Activated CD4-positive, alpha-beta T cell treated with anti-CD3 and anti-CD28 coated beads, Interleukin-2, amount 10 ng/mL, durations not matched to agents 7 days and 5 days (primary cell): ENCODE measurements around the gene SLC6A6. TPM values are rescaled to one million over a fixed set of nuclear protein-coding genes. Genes with fewer than 3 reads are reported as not detected.

Experiments
- CTCF ChIA-PET: fragments of 350-600 bp; sonication (Branson Sonifier 250); formaldehyde crosslinking; loops from one replicate; lab custom pipeline; 2021; ENCODE audit warnings: antibody characterized with exemption; lab: Charles Lee
- POLR2A ChIA-PET: fragments of 350-600 bp; sonication (Branson Sonifier 250); formaldehyde crosslinking; loops from one replicate; lab custom pipeline; 2021; ENCODE audit warnings: antibody characterized with exemption; lab: Charles Lee
- DNase-seq: peaks from one replicate; pipeline ENCODE4 v3.0.0-alpha.2; 2020
- H3K27ac Mint-ChIP-seq: one replicate; pipeline ENCODE4 v1.8.0; 2021; ENCODE audit warnings: mild to moderate bottlenecking, moderate library complexity, mixed read lengths
- H3K27me3 Mint-ChIP-seq: one replicate; pipeline ENCODE4 v1.8.0; 2021; ENCODE audit warnings: mixed read lengths
- H3K36me3 Mint-ChIP-seq: one replicate; pipeline ENCODE4 v1.8.0; 2021; ENCODE audit warnings: low read depth, mixed read lengths
- H3K4me1 Mint-ChIP-seq: one replicate; pipeline ENCODE4 v1.8.0; 2021; ENCODE audit warnings: mixed read lengths
- H3K4me3 Mint-ChIP-seq: one replicate; pipeline ENCODE4 v1.8.0; 2021; ENCODE audit warnings: mild to moderate bottlenecking, moderate library complexity, mixed read lengths
- H3K9me3 Mint-ChIP-seq: one replicate; pipeline ENCODE4 v1.8.0; 2021; ENCODE audit warnings: mixed read lengths
- total RNA-seq, 2 experiments: library from RNA; stranded (reverse); gene quantifications; one replicate each; pipeline ENCODE4 v1.2.3, GENCODE V29; 2021

SLC6A6 gene
- total RNA-seq, 2 experiments from 2014 or later, result 42.0 to 43.1 TPM

DNA sequence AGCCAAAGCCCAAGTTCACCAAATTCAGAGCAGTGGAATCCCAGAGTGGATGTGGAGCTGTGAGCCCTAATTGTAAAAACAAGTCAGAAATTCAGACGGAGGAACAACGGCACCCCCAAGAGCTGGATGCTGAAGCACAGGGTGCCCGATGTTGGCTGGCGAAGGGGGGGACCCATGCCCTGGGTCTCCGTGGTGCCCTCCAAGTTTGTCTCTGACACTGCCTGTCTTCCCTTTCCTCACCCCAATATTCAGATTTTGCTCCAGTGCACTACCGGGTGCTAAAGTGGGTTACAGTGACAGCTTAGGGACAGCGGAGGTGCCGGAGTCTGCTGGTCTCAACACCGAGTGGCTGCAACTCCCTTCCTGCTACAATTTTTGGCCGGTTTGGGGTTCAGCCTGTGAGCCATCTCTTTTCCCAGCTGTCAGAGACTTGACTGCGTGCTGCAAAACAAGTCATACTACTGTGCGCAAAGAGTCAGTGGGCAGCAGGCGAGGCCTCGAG, 131.1 kb downstream of the SLC6A6 start:
- H3K9me3 Mint-ChIP-seq, result no peaks in the 10 kb centered on the region
- H3K36me3 Mint-ChIP-seq, result no peaks in the 10 kb centered on the region
- ChIA-PET POLR2A (no interaction called here), CTCF (no interaction called here)
- no peak overlapping the region for H3K27ac Mint-ChIP-seq
- H3K4me3 Mint-ChIP-seq, result no peak overlapping the region
- no peaks in the 10 kb centered on the region for H3K4me1 Mint-ChIP-seq
- no peak for DNase-seq
- H3K27me3 Mint-ChIP-seq, result peaks cover 11% of the 10 kb centered on the region

DNA sequence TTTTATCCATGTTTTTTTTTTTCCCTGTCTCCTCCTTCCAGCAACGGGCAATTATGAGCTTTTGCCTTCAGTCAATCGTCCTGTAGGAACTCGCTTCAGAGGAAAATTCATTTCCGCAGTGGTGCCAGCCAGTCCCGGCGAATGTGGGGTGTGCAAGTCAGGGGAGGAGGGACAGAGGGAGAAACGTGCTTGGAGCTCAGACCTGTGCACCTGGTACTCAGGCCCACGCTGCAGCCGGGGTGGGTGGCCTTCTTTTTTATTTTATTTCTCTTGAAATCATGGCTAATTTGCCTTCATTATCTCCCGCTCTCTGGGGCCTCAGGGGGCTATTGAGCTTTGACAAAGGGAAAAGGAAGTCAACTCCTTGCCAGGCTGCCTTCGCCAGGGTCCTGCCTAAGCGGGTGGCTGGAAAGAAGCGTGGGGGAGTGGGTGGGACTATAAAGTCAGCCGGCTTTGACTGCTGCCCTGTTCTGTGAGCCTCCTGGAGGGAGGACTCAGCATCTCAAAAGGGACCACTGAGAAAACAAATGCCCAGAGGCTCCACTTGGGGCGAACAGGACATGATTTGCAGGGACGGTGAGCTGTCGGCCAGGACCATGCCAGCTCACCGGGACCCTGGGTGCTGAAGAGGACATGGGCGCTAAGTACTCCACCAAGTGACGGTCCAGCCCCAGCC, 132.2 kb downstream of the SLC6A6 start:
- Mint-ChIP-seq H3K9me3 (no peaks in the 10 kb centered on the region), H3K4me1 (no peaks in the 10 kb centered on the region), H3K4me3 (no peak overlapping the region), H3K36me3 (no peaks in the 10 kb centered on the region), H3K27ac (no peak overlapping the region), H3K27me3 (peaks cover 9% of the 10 kb centered on the region)
- CTCF ChIA-PET, result no interaction called here
- DNase-seq, result no peak
- POLR2A ChIA-PET, result no interaction called here

DNA sequence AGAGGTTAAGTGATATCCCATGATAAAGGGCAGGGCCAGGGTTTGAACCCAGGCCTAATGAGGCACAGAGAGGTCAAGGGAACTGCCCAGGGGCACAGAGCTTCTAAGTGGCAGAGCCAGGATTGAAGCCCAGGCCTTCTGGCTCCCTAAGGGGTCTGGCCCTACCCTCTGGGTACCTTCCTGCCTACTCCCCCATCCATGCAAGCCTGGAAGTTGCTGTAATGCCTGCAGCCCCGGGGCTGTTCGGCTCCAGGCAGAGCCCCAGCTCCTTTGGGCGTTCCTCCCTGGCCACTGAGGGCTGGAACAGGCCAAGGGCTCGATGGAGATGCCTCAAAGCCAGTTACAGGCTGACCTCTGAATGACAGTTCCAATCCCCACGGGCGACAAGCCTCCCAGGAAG, 133.2 kb downstream of the SLC6A6 start:
- H3K4me1 Mint-ChIP-seq, result no peaks in the 10 kb centered on the region
- H3K27me3 Mint-ChIP-seq, result peaks cover 5% of the 10 kb centered on the region

DNA sequence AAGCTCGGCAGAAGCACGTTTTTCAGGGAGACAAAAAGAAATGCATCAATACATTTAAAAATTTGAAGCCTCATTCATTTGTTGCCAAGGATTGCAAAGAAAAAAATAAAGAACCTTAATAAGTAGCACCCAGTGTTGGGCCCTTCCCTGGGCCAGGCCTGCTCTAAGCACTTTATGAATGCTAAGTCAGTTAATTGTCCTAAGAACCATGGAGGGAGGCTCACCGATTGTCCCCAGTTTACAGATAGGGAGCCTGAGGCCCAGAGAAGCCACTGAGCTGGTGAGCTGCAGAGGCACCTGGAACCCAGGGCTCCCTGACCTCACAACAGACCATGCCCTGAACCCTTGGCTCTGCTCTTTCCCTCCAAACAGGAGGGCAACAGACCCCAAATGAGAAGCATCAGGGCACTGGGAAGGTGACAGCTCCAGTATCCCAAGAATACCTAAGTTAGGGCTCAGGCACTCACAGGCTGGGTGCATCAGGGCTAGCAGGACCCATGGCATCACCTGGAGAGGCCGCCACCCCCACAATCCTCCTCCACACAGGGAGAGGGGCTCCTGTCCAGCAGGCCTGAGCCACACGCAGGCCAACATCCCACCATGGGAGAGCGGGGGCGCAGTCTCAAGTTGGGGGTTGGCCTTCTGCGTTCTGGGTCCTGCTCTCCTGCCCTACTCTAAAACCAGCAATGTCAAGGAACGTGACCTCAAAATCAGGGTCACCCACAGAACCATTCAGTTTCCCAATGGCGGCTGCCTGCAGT, 133.8 kb downstream of the SLC6A6 start:
- Mint-ChIP-seq H3K27me3 (peaks cover under 1% of the 10 kb centered on the region), H3K27ac (no peak overlapping the region), H3K4me1 (no peaks in the 10 kb centered on the region), H3K9me3 (no peaks in the 10 kb centered on the region), H3K4me3 (no peak overlapping the region), H3K36me3 (no peaks in the 10 kb centered on the region)
- DNase-seq, result no peak
- CTCF ChIA-PET, result interaction anchor here (0.6 to 1.4 kb wide), 3 partner anchors 12 to 52 kb away, joined by 3 to 4 read pairs (median 3); no protein-coding TSS in a partner anchor
- POLR2A ChIA-PET, result no interaction called here

More for the DNA sequence above, 133.2 kb downstream of the SLC6A6 start:
- Mint-ChIP-seq H3K36me3 (no peaks in the 10 kb centered on the region), H3K27ac (no peak overlapping the region), H3K9me3 (no peaks in the 10 kb centered on the region), H3K4me3 (no peak overlapping the region)
- DNase-seq, result no peak
- ChIA-PET POLR2A (no interaction called here), CTCF (interaction anchor here (0.6 to 1.4 kb wide), 2 partner anchors 12 to 51 kb away, joined by 3 to 4 read pairs; no protein-coding TSS in a partner anchor)

DNA sequence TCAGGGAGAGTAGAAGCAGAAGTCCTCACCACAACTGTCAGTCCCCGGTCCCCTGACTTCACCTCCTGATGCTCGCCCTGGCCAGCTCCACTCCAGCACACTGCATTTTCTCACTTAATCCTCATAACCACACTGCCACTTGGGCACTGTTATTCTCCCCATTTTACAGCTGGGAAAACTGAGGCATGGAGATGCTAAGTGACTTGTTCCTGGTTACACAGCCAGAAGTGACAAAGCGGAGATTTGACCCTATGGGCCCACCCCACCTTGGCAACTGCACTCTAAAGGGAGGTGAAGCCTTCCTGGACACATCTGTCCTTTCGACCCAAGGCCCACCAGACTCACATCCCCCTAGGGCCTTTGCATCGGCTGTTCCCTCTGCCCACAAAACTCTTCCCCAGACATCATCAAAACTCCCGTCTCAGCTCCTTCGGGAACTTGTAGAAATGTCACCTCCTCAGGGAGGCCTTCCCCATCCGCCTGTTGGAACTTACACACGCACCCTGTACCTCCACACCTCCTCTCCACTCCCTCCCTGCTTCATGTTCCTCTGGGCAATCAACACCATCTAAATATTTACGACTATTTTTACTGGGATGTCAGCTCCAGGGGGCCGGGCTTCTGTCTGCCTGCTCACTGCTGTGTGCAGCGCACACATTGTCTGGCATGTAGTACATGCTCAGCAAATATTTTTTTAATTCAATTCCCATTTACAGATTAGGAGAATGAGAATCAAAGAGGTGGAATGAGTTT, 134.6 kb downstream of the SLC6A6 start:
- POLR2A ChIA-PET, result no interaction called here
- H3K27me3 Mint-ChIP-seq, result no peaks in the 10 kb centered on the region
- DNase-seq, result no peak
- H3K4me3 Mint-ChIP-seq, result no peak overlapping the region
- no peaks in the 10 kb centered on the region for H3K4me1 Mint-ChIP-seq
- H3K27ac Mint-ChIP-seq, result no peak overlapping the region
- CTCF ChIA-PET, result interaction anchor here (0.6 to 1.4 kb wide), 2 partner anchors 13 to 41 kb away, joined by 3 to 4 read pairs; no protein-coding TSS in a partner anchor
- H3K9me3 Mint-ChIP-seq, result no peaks in the 10 kb centered on the region
- H3K36me3 Mint-ChIP-seq, result no peaks in the 10 kb centered on the region

DNA sequence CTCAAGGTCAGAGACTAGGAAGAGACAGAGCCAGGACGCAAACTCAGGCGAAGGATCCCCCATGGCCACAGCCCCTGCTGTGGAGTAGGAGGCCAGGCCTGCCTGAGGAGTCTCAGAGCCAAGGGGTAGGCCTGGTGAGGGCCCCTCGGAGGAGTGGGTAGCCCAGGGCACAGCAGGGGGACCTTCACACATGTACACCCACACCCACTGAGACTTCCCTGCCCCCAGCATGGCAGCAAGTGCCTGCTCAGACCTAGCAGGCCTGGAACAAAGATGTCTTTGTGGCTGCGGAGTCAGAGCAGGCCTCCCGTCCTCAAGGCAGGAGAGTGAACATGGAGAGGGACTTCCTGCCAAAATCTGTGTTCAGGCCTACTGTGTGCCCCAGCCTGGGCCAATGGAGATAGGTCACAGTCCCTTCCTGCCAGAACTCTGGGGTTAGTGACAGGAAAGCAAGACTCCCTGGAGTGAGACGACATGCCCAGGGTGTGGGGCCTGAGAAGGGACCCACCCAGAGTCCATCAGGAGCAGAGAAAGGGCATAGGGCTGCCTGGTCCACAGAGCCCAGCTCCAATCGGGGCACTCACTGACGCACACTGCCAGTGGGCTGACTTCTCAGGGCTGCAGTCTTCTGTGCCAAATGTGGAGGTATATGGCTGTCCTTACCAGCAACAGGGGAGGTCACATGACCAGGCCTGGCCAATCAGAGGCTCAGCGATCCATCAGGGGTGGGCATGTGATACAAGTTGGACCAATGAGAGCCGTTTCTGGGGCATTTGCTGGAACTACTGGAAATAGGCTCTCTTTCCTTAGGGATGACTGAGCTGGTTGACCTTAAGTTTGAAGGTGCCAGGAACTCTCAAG, 135.4 kb downstream of the SLC6A6 start:
- H3K27ac Mint-ChIP-seq, result no peak overlapping the region
- no peaks in the 10 kb centered on the region for H3K9me3 Mint-ChIP-seq
- no peak overlapping the region for H3K4me3 Mint-ChIP-seq
- H3K27me3 Mint-ChIP-seq, result no peaks in the 10 kb centered on the region
- DNase-seq, result no peak
- ChIA-PET POLR2A (interaction anchor here (0.7 kb wide), 1 partner anchor 10 kb away, joined by 3 read pairs; no protein-coding TSS in a partner anchor), CTCF (interaction anchor here (0.8 kb wide), 1 partner anchor 32 kb away, joined by 3 read pairs; no protein-coding TSS in a partner anchor)
- no peaks in the 10 kb centered on the region for H3K36me3 Mint-ChIP-seq
- no peaks in the 10 kb centered on the region for H3K4me1 Mint-ChIP-seq

DNA sequence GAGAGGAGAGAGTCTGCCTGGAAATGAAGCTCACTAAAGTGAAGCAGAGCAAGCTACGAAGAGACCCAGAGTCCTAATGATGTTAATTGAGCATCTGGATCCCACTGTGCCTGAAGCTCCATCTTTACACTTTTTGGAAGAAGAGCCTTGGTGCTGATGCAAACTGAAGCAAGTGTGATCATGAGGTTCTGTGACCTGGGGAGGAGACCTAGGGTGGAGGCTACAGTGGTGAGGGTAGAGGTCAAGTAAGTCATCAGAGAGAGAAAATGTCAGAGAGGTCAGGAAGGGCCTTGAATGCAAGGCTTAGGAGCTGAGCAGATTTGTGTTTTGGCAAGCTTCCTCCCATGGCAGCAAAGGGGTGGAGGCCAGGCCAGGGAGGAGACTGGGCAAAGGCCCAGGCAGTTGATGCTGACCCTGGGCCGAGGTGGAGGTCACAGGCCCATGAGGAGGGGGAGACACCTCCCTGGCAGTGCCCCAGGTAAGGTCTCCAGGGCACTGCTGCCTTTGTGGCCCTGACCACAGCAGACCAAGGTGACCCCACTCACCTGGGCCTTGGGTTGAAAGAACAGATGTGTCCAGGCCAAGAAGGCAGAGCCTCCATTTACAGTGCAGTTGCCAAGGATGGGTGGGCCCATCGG, 136.2 kb downstream of the SLC6A6 start:
- ChIA-PET CTCF (interaction anchor here (0.8 to 1.0 kb wide), 2 partner anchors 8 to 31 kb away, joined by 3 read pairs; no protein-coding TSS in a partner anchor), POLR2A (interaction anchor here (0.7 kb wide), 1 partner anchor 10 kb away, joined by 3 read pairs; no protein-coding TSS in a partner anchor)
- H3K27ac Mint-ChIP-seq, result no peak overlapping the region
- no peaks in the 10 kb centered on the region for H3K9me3 Mint-ChIP-seq
- no peaks in the 10 kb centered on the region for H3K27me3 Mint-ChIP-seq
- no peaks in the 10 kb centered on the region for H3K4me1 Mint-ChIP-seq
- no peak overlapping the region for H3K4me3 Mint-ChIP-seq
- H3K36me3 Mint-ChIP-seq, result no peaks in the 10 kb centered on the region
- no peak for DNase-seq

Other genes starting within 250 kb of the SLC6A6 start
- 10 to 100 TPM; 41.1 to 43.0 TPM for gene XPC, start 224.0 kb upstream of the SLC6A6 start, total RNA-seq
- gene LSM3, start 223.8 kb upstream of the SLC6A6 start, total RNA-seq, result 10 to 100 TPM; 16.1 to 18.6 TPM
- gene GRIP2, start 137.7 kb downstream of the SLC6A6 start, total RNA-seq, result under 1 TPM; 0.15 to 0.45 TPM
- 10 to 100 TPM; 20.9 to 24.0 TPM for gene CCDC174, start 249.2 kb downstream of the SLC6A6 start, total RNA-seq